NCI-H146 treated with DMSO at 0.1 percent for 48 hours (cell line): Measurements from ENCODE around the gene CPEB2.

Experiments used
- DNase-seq: peaks from one replicate; lab custom pipeline; 2025; ENCODE audit not compliant: unreplicated experiment; lab: John Stamatoyannopoulos, UW

The CPEB2 gene

DNA sequence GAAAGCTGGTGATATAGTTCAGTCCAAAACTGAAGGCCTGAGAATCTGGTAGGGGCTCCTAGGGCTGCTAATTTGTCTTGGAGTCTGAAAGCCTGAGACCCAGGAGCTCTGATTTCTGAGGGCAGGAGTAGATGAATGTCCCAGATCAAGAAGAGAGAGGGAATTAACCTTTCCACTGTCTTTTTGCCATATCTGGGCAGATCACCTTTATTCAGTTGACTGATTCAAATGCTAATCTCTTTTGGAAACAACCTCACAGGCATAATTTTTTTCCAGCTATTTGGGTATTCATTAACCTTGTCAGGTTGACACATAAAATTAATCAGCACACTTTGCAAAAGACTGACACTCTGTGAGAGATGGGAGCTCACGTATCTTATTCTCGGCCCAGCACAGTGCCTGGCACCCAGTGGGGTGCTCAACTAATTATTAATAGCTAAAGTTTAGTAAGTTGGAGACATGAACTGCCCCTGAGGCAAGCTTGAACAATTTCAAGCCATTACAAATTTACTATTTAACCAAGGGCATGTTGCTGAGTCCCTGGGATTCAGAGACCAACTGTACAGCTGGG lies 114.3 kb downstream of the CPEB2 start:
- DNase-seq = no peak

DNA sequence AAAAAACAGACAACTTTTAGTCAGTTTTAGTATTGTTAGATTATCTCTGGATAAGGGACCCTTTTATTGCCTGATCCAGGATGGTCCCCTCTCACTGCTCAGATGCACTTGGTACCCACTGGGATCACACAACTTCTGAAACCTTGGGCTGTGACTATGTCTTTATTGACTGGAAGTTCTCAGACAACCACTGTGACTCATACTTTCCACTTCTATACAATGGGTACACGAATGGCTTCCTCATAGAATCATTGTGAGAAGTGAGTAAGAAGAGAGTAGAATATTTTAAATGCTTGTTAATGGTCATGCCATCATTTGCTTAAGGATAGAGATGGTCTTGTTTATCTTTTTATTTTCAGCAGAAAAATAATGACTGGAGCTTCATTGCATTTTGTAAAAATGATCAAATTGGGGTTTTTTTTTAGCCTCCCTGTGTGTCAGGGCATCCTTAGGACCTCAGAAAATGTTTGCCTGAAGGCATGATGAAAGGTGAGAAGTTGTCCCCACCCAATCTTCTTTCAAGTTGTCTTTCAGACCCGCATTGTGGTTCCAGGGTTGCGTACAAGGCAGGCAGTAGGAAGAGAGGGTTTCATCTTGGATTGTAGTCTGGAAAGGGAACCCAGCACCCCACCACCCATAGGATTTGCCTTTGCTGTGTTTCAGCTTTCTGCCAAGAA lies 115.1 kb downstream of the CPEB2 start:
- DNase-seq = no peak

DNA sequence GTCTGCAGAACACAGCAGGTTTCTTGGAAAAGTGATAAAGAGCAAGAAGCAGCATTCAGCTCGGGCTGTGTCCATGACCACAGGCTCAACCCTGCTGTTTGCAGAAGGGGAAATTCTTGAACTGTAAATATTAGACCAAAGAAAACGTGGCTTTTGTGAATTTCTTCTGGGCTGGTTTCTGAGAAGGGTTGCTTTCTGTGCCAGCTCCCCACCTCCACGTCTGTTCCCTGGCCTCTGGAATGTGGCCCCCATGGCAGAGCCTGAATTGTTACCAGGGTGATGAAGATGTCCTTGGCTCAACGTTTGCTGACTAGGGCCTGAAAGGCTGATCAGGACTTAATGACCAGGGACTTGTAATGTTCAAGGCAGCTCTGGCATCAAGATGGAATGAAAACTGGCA lies 116.0 kb downstream of the CPEB2 start:
- no peak for DNase-seq
